ENCODE data around the gene SLC4A4.

- TF ChIP-seq CTCF (IDR thresholded peaks at IDR 0.05) (no peak), ZFX (IDR thresholded peaks at IDR 0.05; ENCODE audit: borderline replicate concordance) (no peak)
These were observed 155.7 kb downstream of the SLC4A4 start for GRCh38 chr4:71494539-71494938.

All from 22Rv1 (cell line).